ENCODE data around the gene OR2A42.
"Not testable (repeated sequence)": the region's sequence is repeated elsewhere in the genome, so short reads cannot be mapped to it uniquely, and the experiment has no call there.

OR2A42 gene

GRCh38 chr7:144239365-144239764, at the start of gene OR2A42:
TSS of gene OR2A42 (minus strand) at chr7:144239605. CDS start at chr7:144232843, 6,762 bp downstream.
- not testable (repeated sequence) for DNase-seq

GRCh38 chr7:144287171-144287784, 47.9 kb upstream of the OR2A42 start:
- not testable (repeated sequence) for DNase-seq

- not testable (repeated sequence) for DNase-seq
Measured at GRCh38 chr7:144283716-144284115, 44.3 kb upstream of the OR2A42 start.

GRCh38 chr7:144282490-144282889, 43.1 kb upstream of the OR2A42 start:
- not testable (repeated sequence) for DNase-seq

- DNase-seq: not testable (repeated sequence)
Measured at GRCh38 chr7:144281981-144282380, 42.6 kb upstream of the OR2A42 start.

GRCh38 chr7:144280010-144280409, 40.6 kb upstream of the OR2A42 start:
- not testable (repeated sequence) for DNase-seq

- not testable (repeated sequence) for DNase-seq
Measured at GRCh38 chr7:144275281-144275680, 35.9 kb upstream of the OR2A42 start.

- DNase-seq: not testable (repeated sequence)
Measured at GRCh38 chr7:144269188-144269587, 29.8 kb upstream of the OR2A42 start, which contains the start of gene CTAGE8. TSS of gene CTAGE8 (minus strand) at chr7:144269288. CDS start at chr7:144269250, 38 bp downstream.

- DNase-seq: not testable (repeated sequence)
Measured at GRCh38 chr7:144264692-144265091, 25.3 kb upstream of the OR2A42 start, which contains the start of gene OR2A7. TSS of gene OR2A7 (minus strand) at chr7:144264792. CDS start at chr7:144259628, 5,164 bp downstream.

- DNase-seq: not testable (repeated sequence)
Measured at GRCh38 chr7:144262128-144262527, 22.7 kb upstream of the OR2A42 start.

- DNase-seq: not testable (repeated sequence)
Measured at GRCh38 chr7:144259067-144259466, 19.7 kb upstream of the OR2A42 start.

- no peak for DNase-seq
Measured at GRCh38 chr7:144256112-144256511, 16.7 kb upstream of the OR2A42 start.

- DNase-seq: no peak
Measured at GRCh38 chr7:144255471-144255897, 16.1 kb upstream of the OR2A42 start.

- not testable (repeated sequence) for DNase-seq
Measured at GRCh38 chr7:144252307-144252706, 12.9 kb upstream of the OR2A42 start.

- not testable (repeated sequence) for DNase-seq
Measured at GRCh38 chr7:144247674-144248330, 8.4 kb upstream of the OR2A42 start.

- DNase-seq: not testable (repeated sequence)
Measured at GRCh38 chr7:144246967-144247366, 7.6 kb upstream of the OR2A42 start.

- not testable (repeated sequence) for DNase-seq
Measured at GRCh38 chr7:144245372-144245771, 6.0 kb upstream of the OR2A42 start.

GRCh38 chr7:144238530-144239082, 799 bp downstream of the OR2A42 start:
- not testable (repeated sequence) for DNase-seq

GRCh38 chr7:144233039-144233438, 6.4 kb downstream of the OR2A42 start:
- not testable (repeated sequence) for DNase-seq

GRCh38 chr7:144231027-144231426, 8.4 kb downstream of the OR2A42 start:
- DNase-seq: not testable (repeated sequence)

GRCh38 chr7:144228810-144229209, 10.6 kb downstream of the OR2A42 start:
- not testable (repeated sequence) for DNase-seq

GRCh38 chr7:144226866-144227265, 12.5 kb downstream of the OR2A42 start:
- not testable (repeated sequence) for DNase-seq

- DNase-seq: not testable (repeated sequence)
Measured at GRCh38 chr7:144223675-144224074, 15.7 kb downstream of the OR2A42 start.

GRCh38 chr7:144220531-144220930, 18.9 kb downstream of the OR2A42 start:
- not testable (repeated sequence) for DNase-seq

Measured in activated effector memory CD4-positive, alpha-beta T cell treated with Interleukin-2 at 50 U/mL for 16 hours (primary cell).